ENCODE measurements around the gene PTPRG.

Gene PTPRG

DNA sequence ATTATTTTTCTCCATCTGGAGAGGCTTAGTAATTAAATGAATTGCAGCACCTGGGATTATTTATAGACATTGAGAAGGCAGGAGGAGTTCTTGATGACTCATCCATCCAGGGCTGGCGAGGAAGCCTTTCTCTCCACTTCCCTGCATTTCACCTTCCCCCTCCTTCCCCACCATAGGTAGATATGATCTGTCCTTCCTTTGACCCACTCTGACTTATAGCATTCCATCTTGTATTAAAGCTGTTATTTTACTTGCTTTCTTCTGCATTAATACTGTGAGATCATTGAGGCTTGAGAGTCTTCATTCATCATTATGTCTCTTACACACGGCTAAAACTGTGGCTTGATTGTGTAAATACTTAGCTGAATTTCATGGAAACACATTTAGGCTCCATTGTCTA, 523.2 kb downstream of the PTPRG start:
- DNase-seq: peak in 1 of 14 donors; percentile 4

DNA sequence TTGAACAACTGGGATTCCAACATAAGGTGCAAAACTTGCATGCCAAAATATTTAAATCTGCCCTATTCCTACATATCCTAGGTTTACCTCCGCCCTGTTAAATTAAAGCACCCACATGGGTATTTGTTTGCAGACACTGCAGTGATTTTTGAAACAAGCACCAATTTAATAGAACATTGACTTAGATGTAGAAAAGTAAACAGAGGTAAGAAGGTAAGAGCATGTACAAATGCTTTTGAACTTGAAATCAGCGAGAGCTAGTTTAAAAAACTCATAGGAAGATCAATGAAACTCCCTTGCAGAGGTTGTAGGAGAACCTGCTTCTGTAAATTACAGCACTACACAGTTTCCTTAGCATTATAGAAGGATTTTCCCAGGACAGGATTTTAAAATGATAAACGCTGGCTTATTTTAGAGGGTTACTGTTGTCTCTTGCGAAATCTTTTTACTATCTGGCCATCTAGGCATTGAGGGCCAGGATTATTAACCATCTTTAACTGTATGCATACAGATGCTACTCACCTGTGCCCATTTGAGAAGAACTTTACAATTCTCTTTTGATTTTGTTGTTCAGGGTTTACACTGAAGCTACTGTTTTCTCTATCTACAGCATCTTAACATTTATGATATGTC, 527.2 kb downstream of the PTPRG start:
- DNase-seq: no peak

GRCh38 chr3:62090066-62090465, 528.7 kb downstream of the PTPRG start:
- no peak for DNase-seq

DNA sequence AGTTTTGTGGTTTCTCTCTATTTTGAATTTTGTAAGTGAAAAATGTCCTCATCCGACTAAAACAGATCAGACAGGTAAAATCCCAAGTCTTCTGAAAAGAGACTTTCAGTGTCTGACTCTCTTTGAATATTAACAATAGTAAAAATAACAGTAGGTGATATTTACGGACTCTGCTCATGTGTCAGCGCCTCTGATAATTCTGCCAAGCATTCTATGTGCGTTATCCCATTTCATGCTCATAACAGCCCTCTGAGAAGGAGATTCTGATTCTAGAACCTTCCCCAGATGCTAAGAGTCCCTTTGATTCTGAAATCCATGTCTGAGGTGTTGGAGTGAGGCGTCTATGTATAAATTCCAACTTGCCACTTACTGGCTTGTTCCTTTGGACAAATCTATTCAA, 529.1 kb downstream of the PTPRG start:
- DNase-seq: no peak

GRCh38 chr3:62093025-62093424, 531.7 kb downstream of the PTPRG start:
- no peak for DNase-seq

- peak in 1 of 14 donors; percentile 10 for DNase-seq
These were observed 533.1 kb downstream of the PTPRG start for GRCh38 chr3:62094461-62094860.

GRCh38 chr3:62095080-62095479, 533.7 kb downstream of the PTPRG start:
- no peak for DNase-seq

DNA sequence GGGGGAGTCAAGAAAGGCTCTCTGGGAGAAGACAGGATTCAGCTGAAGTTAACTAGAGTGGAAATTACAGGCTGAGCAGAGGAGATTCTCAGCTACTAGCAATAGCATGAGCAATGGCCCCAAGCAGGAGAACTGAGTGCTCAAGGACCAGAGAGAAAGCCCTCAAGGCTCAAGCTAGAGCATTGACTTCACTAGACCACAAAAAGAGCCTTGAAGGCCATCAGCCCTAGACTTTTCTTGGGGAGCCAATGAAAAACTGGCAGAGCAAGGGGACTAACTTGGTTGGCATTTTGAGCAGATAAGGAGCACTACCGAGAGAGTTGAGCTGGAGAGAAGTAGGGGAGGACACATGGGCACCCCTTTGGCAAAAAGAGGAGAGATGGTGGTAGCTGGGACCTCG, 534.4 kb downstream of the PTPRG start:
- no peak for DNase-seq

- DNase-seq: no peak
These were observed 535.1 kb downstream of the PTPRG start for GRCh38 chr3:62096521-62096920.

- no peak for DNase-seq
These were observed 535.8 kb downstream of the PTPRG start for GRCh38 chr3:62097121-62097520.

DNA sequence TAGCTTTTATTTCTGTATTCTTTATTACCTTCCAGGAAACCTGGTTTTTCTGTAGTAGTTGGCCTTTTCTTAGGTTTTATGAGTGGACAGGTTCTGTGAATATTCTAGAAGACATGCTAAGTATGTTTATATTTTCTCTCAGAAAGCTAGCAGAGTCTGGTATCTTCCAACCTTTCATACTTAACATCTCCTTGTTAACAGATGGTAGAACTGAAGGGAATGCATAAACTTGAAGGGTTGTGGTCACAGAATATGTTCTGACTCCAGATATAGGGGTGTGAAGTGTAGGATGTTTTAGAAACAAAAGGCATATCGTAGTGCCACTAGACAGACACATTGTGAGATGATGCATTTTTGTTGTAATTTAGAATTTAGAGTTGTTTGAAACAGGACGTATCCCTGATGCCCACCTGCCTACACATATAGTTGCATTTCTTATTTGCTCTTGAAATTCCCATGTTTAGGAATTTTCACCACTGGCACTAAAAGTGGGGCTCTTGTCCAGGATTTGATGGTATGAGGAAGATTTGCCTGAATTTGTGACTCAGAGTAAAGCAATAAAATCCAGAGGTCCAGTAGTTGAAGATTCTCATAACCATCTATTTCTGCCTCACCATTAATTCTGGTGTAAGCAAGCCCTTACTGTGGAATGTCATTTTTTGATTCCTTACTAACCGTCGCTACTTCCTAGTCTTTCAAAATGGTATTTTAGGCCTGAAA, 537.4 kb downstream of the PTPRG start:
- no peak for DNase-seq

DNA sequence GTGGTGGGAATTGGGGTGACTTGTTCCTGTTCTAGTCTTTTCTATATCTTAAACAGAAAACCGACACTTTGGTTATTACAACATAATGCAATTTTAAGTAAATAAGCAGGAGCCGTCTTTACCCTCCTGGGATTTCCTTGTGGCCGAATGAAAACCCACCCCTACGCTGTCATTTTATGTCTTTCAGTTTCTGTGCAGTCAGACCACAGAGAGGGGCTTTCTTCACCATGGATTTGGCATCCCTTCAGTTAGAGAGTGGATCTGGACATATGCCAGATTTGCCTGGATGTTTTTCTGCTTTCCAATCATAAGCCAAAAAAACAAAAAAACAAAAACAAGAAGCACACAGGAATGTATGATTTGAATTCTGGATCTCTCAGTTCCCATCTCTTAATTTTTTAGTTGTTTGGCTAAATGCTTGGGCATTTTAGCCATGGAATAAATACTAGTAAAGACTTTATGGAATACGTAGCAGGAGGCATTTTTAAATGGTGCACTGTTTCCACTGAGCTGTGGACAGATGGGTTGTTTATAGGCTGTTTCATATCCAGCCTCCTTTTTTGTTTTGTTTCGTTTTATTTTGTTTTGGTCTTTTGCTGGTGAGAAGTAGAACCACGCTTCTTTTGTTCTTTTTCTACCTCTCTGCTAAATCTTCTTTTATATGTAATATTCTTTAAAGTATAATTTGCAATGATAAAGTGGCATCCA, 539.1 kb downstream of the PTPRG start:
- DNase-seq: no peak

GRCh38 chr3:62101488-62101887, 540.1 kb downstream of the PTPRG start:
- DNase-seq: no peak

DNA sequence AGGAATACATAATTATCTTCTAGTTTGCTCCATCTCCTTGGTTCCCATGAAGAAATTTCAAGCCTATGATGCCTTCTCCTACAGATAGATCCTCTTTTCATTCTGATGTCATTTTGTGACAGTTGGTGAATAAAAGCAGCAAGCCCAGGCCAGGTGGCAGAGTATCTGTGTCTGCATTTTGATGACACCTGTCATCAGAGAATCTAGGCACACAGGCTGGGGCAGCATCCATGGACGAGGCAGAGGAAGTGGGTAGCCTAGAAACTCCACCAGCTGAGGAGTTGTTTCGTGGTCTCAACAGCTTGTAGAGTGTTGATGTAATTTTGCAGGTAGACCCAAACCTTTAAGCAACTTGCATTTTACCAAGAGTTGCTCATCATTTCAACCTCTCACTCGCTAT, 542.2 kb downstream of the PTPRG start:
- DNase-seq: peak in 1 of 14 donors; percentile 28

DNA sequence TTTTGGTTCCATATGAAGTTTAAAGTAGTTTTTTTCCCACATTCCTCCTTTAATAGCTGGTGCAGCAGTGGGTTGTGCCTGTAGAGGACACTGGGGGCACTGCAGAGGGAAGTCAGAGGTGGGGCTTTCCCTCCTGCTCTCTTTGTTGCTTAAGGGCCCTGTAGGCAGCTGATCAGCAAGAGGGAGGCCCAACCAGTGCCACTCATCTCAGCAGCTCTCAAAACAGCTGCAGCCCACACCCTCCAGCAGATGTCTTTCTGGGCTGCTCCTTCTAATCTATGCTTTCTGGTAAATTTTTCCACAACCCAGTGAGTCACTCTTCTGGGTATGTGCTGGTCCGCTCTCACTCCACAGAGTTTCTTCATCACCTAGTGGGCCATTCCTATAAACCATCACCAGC, 548.2 kb downstream of the PTPRG start:
- DNase-seq: no peak

DNA sequence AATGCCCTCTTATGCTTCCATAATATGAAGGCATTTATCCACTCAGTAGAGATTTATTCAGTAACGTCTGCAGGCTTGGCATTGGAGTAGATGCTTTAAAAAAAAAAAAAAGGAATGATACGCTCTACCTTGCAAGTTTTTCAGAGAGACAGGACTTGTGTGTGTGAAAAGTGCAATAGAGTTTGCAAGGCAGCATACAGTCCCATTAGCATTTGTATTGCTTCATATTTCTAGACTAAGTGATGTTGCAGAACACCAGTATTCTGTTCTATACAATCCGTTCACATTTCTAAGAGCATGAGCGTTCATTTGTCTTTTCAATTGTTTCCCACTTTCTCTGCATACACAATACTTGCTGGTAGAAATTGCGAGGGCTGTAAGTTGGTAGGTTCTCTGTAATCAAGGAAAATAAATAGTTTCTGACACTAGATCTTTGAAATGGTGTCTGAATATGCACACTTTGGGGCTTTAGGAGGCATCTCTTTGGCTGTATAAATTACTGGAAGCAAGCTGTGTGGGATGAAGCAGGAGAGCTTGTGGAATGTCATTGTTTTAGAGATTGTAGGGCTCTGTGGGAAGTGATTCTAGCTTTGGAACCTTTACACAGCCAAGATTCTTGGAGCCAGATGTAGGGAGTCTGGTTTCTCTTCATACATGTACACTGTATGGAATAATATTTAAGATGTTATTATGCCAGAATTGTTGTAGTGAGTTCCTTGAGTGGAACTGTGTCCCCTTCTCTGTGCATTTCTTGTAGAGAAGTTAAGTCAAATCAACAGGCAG, 549.3 kb downstream of the PTPRG start:
- DNase-seq: no peak

- no peak for DNase-seq
These were observed 551.7 kb downstream of the PTPRG start for GRCh38 chr3:62113092-62113491.

- no peak for DNase-seq
These were observed 553.4 kb downstream of the PTPRG start for GRCh38 chr3:62114763-62115162.

GRCh38 chr3:62117903-62118548, 556.7 kb downstream of the PTPRG start:
- DNase-seq: no peak

DNA sequence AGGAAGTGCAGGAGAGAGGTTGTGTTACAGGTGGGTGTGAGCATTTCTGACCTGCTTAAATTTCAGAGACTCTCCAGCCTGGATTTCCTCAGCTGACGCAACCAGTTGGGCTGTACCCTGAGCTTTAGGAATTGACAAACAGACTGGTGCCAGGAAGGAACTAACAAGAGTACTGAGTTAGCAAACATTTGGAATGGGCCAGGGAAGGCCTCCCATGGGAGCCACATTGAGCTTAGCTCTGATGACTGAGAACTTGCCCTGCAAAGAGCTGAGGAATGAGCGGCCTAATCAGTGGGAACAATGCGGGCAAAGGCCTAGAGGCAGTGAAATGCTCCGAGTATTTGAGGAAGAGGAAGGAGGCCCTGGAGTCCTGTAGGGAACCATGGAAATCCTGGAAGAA, 557.8 kb downstream of the PTPRG start:
- DNase-seq: no peak

DNA sequence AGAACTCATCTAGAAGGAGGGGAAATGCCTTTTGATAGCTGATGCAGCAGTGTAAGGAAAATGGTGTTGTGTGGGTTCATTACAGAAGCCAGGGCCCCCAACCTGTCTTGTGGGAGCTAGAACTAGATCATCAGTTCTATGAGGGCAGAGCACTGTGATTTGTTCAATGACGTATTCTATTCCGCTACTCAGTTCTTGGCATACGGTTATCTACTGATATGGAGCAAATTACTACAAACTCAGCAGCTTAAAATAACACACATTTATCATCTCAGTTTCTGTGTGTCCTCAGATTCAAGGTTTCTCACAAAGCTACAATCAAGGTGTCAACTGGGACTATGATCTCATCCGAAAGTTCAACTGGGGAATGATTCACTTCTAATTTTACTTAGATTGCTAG, 561.4 kb downstream of the PTPRG start:
- DNase-seq: no peak

DNA sequence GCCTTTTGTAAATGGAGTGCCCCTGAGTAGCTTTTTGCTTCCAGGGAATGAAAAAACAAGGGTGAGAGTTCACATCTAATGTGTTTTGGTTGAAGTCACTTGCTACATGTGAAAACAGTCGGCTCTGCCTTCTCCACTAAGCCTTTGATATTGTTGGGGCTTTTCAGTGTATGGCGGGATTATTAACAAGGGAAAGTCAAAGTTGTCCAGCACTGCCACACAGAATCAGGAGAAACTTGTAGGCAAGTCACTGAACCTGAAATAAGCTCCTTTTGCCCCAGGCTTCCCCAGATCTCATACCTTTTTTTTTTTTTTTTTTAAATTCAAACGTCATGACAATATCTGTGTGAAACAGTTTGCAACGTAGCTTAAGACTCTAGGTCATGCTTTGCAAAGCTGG, 564.0 kb downstream of the PTPRG start:
- no peak for DNase-seq

- DNase-seq: no peak
These were observed 565.7 kb downstream of the PTPRG start for GRCh38 chr3:62127116-62127515.
